Stimulated activated CD4-positive, alpha-beta T cell treated with anti-CD3 and anti-CD28 coated beads, TNF-alpha, amount 100 ng/mL, for 1 hour (primary cell): ENCODE measurements around the gene EML4.
"Not testable (repeated sequence)": the region's sequence is repeated elsewhere in the genome, so short reads cannot be mapped to it uniquely, and the experiment has no call there.

Experiments
- DNase-seq, 3 donors: peaks; one replicate each; pipeline ENCODE4 v3.0.0-alpha.2; 2020; ENCODE audit warnings: low read depth in 3 of 3, low spot score in 1 of 3

Gene EML4, protein sequence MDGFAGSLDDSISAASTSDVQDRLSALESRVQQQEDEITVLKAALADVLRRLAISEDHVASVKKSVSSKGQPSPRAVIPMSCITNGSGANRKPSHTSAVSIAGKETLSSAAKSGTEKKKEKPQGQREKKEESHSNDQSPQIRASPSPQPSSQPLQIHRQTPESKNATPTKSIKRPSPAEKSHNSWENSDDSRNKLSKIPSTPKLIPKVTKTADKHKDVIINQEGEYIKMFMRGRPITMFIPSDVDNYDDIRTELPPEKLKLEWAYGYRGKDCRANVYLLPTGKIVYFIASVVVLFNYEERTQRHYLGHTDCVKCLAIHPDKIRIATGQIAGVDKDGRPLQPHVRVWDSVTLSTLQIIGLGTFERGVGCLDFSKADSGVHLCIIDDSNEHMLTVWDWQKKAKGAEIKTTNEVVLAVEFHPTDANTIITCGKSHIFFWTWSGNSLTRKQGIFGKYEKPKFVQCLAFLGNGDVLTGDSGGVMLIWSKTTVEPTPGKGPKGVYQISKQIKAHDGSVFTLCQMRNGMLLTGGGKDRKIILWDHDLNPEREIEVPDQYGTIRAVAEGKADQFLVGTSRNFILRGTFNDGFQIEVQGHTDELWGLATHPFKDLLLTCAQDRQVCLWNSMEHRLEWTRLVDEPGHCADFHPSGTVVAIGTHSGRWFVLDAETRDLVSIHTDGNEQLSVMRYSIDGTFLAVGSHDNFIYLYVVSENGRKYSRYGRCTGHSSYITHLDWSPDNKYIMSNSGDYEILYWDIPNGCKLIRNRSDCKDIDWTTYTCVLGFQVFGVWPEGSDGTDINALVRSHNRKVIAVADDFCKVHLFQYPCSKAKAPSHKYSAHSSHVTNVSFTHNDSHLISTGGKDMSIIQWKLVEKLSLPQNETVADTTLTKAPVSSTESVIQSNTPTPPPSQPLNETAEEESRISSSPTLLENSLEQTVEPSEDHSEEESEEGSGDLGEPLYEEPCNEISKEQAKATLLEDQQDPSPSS

DNA sequence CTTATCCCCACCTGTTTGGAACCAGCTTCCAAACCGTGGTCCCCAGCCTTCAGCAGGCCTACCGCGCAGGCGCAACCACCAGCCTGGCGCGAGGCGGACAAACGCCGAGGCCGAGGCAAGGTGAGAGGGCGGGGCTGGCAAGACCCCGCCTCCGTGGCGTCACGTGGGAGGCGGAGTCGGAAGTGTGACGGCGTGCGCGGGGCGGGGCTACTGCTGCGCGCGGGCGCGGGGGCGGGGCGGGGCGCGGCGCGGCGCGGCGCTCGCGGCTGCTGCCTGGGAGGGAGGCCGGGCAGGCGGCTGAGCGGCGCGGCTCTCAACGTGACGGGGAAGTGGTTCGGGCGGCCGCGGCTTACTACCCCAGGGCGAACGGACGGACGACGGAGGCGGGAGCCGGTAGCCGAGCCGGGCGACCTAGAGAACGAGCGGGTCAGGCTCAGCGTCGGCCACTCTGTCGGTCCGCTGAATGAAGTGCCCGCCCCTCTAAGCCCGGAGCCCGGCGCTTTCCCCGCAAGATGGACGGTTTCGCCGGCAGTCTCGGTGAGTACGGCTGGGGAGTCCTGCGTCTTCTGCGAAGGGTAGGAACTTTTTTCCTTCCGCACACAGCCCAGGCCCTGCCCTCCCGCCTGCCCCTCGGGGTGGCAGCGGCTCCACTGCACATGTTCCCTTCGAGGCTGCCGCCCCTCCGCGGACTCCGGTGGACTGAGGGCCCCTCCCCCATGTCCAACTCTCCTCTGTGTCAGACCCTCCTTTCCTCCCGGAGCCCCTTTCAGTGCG is at the start of gene EML4:
Gene EML4 (plus strand): TSS at position 254 of the 774 bp plus-strand sequence. CDS start 259 bp downstream, at position 513.
- DNase-seq = peak; percentile 79 to 94 (median 88)

DNA sequence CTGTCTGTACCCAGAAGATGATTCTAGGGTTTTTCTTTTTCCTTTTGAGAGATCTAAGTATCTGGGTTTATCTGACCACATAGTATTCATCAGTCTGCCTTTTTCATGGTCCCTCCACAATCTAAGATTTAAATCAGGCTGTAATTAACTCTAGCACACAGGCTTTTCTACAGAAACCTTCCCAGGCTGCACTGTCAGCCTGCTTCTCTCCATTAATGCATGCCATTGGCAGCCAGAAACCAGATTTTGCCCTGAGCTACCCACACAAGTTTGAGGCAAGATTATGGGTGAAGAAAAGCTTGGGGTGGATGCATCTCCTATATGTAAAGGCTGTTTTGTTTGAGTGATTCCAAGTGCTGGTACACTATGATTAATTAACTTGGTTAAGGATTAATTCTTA is 45.7 kb upstream of the EML4 start:
- no peak for DNase-seq

DNA sequence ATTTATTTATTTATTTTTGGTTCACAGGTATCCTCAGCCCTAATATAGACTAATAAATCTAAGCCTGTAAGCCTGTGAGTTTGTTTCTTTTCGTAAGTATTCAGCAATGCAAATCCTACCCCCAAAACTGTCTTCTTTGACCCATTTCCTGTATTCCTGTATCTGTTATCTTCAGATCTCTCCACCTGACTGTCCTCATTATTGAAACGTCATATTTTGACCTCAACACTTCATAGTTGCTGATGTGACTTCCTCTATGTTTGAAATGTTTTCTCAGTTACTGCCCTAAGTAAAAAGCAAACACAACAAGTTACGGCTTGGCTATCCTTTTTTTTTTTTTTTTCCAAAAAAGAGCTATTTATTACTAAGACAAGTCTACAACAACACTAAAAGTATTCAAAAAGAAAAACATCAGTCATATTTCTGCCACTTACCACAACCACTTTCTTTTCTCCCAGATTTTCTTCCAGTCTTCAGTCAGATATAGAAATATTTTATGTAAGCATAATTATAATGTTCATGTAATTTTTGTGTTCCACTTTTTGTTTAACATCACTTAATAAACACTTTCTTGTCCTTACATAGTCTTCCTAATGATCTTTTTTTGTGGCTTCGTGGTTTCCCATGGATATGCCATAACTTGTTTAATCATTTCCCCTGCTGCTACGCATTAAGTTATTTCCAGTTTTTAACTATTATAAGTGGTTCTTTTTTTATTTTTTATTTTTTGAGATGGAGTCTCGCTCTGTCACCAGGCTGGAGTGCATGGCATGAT is 45.0 kb upstream of the EML4 start:
- DNase-seq = no peak

DNA sequence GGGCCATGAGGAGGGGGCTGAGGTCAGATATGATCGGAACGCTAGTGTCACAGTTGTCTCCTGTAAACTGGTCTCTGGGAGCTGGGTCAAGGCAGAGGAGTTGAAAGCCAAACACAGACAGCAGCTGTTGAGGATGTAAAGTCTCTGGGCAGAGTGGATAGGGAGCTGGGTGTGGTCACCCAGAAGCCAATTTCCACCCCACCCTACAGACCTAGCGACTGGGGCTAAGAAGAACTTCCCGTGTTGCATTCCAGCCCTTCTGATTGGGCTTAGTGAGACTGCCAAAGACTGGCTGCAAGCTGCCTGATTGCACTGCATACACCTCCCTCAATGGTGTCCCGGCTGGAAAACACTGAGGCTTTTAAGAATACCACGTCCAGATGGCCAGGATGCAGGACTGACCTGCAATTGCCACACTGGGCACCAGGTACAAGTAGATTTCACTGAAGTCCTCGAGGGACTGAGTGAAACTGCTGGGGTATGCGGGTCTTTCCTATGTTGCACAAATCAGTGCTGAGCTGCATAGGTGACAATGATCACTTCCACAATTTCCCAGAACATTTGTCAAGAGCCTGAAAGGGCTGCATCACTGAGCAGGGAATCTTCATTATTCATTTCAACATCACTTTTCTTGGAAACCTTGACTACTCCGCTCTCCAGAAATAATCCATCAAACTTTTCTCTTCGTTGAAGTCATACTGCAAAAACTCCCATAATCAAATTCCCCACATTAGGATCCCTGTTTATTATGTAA is 43.1 kb upstream of the EML4 start:
- no peak for DNase-seq

DNA sequence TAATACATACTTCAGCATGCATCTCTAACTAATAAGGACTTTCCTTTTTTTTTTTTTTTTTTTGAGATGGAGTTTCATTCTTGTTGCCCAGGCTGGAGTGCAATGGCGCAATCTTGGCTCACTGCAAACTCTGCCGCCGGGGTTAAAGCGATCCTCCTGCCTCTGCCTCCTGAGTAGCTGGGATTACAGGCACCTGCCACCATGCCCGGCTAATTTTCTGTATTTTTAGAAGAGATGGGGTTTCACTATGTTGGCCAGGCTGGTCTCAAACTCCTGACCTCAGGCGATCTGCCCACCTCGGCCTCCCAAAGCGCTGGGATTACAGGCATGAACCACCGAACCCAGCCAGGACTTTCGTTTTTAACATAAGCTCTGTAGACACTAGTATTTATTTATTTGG is 42.3 kb upstream of the EML4 start:
- not testable (repeated sequence) for DNase-seq

DNA sequence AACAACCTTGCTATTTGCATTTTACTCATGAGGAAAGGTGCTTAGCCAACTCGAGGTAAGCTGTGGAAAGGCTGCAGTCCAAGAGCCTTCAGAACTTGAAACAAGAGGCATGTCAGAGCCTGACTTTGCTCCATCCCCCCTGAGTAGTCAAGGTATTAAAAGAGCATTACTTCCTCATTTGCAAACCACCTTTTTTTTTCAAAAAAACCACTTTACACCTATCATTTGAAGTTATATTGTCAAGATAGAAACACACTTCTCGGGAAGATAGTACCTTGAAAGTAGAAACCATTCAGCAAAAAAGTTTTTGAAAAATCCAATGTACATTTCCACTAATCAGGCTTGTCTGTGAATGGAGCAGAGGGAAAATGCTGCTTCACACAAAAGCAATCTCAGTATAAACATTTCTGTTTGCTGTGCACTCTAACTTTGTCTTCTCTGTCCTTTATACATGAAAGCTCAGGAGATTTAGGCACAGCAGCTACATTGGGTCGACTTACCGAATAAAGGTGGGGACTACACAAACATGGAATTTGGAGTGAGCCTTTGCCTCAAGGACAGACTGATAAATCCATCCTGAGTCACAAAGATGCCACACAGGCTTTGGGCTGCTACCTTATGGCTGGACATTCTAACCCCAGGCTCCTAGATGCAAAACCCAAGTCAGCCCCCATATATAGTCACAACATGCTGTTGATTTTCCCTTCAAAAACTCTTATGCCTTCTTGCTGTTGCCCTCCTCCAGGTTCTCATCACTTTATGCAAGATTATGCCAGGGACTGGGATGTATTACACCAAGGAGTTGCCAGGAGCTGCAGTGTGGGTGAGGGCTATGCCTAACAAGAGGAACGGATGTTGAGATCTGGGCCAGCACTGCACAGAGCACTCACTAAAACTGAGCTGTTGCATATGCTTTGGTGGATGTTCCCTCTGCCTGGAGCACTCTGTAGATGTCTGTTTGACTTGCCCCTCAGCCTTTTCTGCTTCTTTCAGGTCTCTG is 41.4 kb upstream of the EML4 start:
- no peak for DNase-seq

DNA sequence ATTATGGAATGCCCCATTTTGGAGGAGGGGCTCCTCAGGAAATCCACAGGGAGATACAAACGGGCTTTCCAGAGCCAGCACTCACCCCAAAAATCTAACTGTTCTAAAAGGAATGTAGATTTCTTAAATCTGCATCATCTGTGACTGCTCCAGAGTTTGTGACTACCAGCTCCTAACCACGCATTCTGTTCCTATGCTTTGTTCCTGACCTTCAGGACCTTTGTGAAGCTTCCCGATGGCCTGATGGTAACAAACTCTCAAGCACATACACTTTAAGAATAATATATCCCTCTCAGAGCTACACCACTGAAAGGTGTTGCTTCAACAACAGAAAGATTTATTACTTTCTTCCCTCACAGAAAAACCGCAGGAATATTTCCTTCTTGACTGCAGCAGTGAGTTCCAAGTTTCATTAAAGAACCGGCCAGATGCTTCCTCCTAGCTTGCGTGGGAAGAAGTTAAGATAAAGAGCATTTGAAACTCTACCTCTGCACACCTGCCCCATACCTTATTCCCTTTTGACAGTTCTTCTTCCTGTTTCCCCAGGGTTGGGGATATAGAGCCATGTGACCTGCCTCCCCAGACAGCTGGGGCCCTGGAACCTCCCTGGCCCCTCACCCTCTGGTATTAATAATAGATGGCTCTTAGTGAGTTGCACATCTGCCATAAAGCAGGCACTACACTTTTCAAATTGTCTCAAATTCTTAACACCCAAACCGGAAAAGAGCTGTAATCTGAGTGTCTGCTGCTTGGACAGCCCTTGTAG is 40.2 kb upstream of the EML4 start:
- DNase-seq = no peak

DNA sequence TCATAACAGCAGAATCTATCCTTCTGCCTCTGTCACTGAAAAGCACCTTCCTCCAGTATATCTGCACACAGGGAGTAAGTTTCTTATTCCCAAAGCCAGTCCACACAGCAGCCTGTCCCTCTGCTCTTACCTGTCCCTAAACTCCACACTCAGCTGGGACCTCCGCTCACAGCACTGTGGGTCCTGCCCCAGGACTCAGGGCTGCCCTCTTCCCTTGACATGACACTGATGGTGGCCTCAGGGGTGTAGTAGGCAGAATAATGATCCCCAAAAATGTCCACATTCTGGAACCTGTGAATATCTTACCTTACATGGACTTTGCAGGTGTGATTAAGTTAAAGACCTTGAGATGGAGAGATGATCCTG is 39.7 kb upstream of the EML4 start:
- no peak for DNase-seq

DNA sequence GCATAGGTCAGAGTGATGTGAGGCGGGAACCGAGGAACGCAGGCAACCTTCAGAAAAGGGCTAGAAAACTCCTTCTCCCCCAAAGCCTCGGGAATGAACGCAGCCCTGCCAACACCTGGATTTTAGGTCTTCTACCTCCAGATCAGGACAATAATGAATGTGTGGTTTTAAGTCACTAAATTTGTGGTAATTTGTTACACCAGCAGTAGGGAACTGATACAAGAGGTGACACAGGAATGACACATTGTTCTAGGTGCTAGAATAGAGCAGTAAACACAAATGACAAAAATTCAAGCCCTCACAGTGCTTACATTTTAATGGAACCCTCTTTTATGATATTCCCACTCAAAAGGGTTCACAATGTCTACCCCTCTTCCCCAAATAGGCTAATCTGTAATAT is 39.2 kb upstream of the EML4 start:
- no peak for DNase-seq

DNA sequence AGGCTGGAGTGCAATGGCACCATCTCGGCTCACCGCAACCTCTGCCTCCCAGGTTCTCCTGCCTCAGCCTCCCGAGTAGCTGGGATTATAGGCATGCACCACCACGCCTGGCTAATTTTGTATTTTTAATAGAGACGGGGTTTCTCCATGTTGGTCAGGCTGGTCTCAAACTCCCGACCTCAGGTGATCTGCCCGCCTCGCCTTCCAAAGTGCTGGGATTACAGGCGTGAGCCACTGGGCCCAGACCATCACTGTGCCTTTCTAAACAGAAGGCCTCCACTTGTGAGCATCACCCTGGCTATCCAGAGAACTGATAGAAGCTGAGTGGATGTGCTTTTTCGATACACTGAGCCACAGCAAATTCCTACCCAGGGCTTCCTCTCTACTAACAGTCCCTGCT is 38.3 kb upstream of the EML4 start:
- not testable (repeated sequence) for DNase-seq

DNA sequence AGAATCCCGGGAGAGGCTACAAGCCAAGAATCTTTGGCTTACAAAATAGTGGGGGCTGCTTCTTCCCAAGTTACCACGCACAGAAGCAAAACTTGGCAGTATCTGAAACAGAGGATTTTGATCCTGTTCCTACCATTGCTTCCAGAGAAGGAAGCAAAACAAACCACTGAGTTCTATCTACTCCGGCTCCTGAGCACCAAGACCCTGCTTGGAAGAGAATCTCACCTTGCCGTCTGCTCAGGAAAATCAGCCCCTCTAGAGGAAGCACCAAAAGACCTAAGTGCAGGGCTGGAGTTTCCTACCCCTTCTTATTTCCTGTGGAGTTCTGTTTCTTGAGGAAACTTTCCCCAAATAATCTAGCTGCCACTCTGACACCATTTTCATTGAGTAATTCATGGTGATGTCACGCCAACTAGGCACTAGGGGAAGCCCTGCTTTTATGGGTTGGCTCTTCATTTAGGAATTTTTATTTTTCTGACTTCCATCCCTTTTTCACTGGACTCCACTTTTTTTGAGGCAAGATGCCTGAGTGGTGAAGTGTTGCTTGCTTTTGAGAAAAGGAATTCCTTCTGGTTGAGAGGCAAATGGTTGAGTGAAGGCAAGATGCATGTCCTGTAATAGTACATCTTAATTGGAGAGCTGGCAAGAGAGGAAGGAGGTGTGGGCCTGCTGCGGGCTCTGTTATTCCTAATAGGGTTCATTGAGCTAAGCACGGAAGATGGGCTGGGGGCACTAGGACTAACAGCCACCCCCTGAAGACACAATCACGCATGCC is 36.8 kb upstream of the EML4 start:
- DNase-seq = no peak

DNA sequence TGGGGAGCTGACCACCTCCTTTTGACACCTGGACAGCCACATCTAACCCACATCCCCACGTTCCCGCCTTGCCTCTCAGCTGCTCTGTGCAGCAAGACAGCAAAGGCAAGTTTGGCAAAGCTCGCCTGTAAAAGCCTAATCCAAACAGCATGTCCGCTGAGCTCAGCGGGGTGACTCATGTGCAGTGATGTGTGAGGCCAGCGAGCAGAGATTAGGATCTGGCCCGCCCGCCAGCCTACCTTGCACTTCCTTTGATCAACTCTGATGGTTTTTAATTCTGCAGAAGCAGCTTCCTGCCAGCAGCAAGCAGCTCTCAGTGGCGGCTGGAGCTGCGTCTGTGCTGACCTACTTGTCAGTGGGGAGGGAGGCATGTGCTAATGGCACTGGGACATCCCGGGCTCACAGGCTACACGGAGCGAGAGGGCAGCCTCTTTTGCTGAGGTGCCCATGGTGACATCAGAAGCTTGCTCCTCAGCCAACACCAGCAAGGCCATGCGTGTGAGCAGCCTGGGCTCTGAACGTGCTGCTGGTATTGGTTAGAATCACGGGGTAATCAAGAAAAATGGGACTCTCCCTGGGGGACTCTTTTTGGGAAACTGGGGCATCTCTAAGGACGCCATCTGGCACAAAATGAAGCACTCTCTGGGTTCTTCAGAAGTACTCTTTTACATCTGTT is 36.0 kb upstream of the EML4 start:
- peak; percentile 64 to 82 (median 73) for DNase-seq

DNA sequence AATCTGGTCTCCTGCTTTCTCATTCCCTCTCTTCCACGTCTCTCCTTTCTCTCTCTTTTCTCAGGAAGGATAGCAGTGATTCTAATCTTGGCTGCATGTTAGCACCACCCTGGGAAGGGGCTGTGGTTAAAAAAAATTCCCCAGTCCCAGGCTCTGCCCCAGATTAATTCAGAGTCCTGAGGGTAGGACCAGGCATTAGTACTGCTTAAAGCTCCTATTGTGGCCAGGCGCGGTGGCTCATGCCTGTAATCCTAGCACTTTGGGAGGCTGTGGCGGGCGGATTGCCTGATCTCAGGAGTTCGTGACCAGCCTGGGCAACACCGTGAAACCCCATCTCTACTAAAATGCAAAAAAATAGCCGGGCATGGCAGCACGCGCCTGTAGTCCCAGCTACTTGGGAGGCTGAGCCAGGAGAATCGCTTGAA is 35.4 kb upstream of the EML4 start:
- no peak for DNase-seq

DNA sequence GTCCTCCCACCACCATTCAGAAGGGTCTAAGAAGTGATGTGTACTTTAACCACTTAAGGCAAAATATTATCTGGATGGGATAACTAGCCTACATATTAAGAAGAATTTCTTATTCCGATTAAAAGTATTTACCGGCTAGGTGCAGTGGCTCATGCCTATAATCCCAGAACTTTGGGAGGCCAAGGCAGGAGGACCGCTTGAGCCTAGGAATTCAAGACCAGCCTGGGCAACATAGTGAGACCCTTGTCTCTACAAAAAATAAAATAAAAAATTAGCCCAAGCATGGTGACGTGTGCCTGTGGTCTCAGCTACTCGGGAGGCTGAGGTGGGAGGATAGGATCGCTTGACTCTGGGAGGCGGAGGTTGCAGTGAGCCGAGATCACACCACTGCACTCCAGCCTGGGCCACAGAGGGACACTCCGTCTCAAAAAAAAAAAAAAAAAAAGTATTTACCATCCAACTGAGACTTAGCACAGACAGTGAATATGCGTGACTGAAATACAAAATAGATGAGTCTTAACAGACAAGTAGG is 34.7 kb upstream of the EML4 start:
- not testable (repeated sequence) for DNase-seq

DNA sequence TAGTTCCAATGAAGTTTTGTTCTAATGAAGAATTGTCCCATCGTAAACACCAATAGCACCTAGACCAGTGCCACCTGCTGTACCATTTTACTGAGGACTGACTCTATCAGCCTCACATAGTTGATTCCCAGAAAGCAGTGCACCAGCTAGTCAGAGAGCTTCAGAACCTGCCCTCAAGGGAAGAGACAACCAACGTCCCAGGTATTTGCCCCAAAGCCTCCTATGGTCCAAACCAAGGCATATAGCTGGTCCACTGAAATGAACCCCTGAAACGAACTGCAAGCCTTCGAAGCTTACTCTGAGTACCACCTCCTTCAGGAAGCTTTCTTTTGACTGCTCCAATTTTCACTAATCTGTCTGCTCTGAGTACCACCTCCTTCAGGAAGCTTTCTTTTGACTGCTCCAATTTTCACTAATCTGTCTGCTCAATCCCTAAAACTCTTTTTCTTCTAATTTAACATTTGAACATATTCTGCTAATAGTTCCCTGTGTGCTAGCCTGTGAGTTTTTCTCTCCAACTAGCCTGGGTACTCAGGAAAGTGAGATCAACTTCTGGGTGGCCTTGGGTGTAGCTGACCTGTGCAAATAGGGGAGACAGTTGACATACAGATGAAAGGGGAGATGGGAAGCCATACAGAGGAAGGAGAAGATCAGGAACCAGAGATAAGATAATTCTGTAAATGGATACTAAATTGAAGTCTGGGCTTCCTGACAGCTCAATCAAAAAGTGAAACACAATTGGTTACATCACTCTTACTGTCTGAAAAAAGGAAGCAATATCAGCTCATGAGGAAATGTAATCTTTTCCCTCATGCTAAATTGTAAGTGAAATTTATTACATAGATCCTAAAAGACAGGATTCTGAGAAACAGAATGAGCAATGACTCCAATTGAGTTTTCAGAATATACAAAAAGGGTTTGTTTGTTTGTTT is 33.5 kb upstream of the EML4 start:
- DNase-seq = no peak
